ENCODE results near the gene ADAMTSL1.

DNA sequence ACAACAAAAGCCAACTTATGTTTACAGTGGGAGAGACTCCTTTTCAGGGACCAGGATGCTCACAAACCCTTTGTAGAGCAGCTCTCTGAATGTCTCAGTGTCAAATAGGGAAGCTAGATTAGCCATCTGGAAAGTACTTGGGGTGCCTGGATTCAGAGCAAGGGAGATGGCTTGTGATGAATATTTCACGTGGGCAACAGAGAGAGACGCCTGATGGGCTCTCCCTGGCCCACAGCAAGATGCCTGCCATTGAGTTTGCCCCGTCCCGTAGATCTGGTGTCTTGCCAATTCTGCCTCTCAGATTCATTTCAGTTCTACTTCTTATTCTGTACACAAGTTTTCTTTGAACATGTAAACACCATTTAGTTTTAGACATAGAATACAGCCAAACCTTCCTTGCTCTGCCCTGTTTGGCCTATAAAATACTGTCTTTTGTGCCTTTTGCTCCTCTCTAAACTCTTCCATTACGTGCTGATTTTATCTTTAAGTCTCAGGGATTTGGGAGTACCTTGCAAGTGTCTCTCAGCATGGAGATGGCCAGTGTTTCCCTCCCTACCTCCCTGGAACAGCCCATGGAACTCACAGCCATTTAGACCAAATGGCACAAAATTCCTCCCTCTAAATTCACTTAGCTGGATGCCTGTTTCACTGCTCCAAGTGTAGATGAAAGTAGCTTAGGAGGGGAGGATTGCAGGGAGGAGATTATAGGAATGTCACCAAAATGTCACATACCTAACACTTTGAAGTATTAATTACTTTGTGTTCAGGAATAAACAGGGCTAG, 324.7 kb downstream of the ADAMTSL1 start:
- TF ChIP-seq, protein P1, sequence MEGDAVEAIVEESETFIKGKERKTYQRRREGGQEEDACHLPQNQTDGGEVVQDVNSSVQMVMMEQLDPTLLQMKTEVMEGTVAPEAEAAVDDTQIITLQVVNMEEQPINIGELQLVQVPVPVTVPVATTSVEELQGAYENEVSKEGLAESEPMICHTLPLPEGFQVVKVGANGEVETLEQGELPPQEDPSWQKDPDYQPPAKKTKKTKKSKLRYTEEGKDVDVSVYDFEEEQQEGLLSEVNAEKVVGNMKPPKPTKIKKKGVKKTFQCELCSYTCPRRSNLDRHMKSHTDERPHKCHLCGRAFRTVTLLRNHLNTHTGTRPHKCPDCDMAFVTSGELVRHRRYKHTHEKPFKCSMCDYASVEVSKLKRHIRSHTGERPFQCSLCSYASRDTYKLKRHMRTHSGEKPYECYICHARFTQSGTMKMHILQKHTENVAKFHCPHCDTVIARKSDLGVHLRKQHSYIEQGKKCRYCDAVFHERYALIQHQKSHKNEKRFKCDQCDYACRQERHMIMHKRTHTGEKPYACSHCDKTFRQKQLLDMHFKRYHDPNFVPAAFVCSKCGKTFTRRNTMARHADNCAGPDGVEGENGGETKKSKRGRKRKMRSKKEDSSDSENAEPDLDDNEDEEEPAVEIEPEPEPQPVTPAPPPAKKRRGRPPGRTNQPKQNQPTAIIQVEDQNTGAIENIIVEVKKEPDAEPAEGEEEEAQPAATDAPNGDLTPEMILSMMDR (IDR thresholded peaks at IDR 0.05; ENCODE audit: insufficient read depth, low read depth, low read length): no peak
- TF ChIP-seq EZH2 (IDR thresholded peaks at IDR 0.05; ENCODE audit: insufficient read depth, low read length): no peak

Data from astrocyte (in vitro differentiated cells and primary cell).